ENCODE measurements around the gene PPIL1.
"Not testable (repeated sequence)": the region's sequence is repeated elsewhere in the genome, so short reads cannot be mapped to it uniquely, and the experiment has no call there.

The PPIL1 gene

DNA sequence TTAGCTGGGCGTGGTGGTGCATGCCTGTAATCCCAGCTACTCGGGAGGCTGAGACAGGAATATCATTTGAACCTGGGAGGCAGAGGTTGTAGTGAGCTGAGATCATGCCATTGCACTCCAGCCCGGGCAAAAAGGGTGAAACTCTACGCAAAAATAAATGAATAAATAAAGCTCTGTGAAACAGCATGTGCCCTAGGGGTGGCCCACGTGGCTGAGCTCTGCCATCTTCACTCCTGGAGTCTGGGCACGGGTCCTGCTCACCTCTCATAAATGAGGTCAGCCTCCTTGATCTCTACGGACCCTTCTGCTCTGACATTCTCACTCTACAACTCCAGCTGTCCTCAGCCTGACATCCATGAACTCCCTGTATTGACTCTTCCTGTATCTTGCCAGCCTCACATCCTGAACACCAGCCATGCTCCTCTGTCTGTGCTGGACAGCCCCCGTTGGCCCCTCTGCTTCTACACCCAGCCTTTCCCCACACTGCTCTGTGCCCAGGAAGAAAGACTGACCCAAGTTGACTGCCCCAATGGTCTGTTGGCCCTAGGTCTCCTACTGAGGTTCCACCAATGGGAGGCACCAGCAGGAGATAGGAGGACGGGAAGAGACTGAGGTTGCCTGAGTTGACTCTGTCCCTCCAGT is 57.3 kb downstream of the PPIL1 start:
- no peak for DNase-seq (ENCODE audit: low read depth in 2 of 2)

DNA sequence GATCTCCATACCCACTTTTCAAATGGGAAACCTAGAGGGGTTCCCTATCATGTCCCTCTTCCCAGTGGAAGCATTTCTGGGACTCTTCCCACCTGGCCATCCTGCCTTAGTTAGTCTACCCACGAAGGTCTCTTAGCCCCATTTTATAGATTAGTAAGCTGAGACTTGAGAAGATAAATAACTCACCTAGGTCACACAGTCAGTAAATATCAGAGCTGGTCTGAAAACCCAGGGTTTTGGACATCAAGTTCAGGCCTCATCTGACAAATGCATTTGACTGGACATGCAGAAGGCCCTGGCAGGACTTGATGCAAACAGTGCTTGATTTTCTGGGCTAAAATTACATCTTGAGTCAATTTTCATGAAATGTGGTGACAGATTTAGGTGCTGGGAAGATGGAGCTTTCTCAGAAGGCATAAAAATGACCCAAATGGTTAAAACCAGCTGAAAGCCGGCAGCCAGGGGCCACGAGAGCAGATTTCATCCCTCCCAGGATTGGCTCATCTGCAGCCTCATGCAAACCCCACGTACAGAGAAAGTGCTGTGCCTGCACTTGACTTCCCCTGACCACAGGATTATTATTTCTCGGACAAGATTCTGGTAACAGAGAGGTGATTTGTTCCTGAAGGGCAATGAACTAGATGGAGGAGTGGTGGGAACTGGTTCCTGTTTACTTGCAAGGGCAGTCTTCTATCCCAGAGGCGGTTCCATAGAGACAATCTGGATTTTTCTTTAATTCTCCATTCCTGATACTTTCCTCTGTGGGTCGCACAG is 58.5 kb downstream of the PPIL1 start:
- DNase-seq (ENCODE audit: low read depth in 2 of 2): peak in 1 of 2 experiments; percentile 16

DNA sequence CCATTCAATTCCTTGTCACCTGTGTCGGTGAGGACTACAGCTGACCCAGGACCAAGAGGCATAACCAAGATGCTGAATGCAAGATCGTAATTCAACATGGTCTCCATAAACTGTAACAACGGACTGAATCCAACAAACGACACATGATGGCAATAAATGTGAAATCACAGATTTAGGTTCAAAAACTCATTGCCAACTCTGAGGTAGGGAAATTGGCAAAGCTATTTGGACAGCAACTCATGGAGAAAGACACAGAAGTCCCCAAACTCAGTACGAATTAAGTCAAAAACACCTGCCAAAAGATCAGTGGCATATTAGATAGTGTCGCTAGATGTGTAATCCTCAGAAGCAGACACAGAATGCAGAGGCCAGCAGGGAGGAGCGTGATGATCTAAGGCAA is 60.4 kb downstream of the PPIL1 start:
- no peak for DNase-seq (ENCODE audit: low read depth in 2 of 2)

DNA sequence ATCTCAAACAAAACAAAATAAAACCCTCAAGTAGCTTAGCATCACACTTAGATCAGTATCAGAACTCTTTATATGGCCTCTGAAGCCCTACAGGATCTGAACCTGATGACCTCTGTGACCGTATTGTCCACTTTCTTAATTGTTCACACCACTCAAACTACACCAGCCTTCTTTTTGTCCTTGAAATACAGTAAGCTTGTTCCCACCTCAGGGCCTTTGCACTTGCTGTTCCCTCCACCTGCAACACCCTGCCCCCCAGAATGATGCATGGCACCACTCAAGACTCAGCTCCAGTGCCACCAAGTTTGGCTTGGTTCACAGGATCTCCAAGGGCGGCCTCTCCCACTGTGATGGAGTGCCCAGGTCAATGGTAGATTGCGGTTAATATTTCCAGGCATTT is 61.1 kb downstream of the PPIL1 start:
- DNase-seq (ENCODE audit: low read depth in 2 of 2): no peak

DNA sequence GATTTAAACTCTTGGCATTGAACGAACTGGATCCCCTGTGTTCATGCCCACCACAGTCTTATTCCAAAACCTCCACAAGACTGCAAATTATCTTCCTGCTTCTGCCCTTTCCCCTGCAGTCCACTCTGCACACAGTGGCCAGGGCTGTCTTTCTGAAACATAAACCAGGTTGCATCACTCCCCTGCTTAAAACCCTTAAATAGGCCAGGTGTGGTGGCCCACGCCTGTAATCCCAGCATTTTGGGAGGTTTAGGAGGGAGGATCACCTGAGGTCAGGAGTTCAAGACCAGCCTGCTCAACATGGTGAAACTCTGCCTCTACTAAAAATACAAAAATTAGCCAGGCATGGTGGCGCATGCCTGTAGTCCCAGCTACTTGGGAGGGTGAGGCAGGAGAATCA is 61.6 kb downstream of the PPIL1 start:
- not testable (repeated sequence) for DNase-seq (ENCODE audit: low read depth in 2 of 2)

DNA sequence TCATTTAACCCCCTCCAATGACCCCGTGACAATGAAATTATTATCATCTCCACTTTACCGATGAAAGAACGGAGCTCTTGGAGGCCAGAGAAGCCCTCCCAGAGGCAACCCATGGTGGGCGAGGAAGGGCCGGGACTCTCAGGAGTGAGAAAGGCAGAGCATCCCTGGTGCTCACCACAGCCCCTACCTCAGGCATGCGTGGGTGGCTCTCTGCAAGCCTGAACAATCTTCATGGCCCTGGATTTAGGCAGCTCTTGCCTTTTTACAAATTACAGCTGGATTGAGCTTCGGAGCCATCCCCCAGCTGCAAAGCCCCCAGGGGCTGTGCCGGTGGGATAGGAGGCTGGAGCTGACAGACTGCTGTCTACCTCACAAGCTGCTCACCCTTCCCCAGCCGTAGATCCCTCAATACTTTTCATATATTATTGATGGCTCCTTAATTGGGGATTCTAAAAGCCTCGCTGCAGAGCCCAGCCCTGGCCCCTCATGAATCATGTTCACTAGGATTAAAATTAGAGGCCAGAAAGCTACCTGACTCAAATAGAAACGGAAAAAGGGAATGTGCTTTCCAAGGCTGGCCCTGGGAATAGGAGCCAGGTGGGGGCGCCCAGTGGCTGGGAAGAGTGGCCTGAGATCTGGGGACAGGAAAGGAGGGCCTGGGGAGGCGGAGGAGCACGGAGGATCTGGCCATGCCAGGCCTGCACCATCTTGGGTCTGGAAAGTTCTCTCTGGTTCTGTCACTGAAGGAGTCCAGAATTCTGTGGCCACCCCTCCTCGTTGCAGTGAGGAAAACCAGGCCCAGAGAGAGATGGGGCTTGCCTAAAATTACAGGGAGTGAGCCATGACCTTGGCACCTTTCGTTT is 64.4 kb downstream of the PPIL1 start:
- DNase-seq (ENCODE audit: low read depth in 2 of 2): no peak

DNA sequence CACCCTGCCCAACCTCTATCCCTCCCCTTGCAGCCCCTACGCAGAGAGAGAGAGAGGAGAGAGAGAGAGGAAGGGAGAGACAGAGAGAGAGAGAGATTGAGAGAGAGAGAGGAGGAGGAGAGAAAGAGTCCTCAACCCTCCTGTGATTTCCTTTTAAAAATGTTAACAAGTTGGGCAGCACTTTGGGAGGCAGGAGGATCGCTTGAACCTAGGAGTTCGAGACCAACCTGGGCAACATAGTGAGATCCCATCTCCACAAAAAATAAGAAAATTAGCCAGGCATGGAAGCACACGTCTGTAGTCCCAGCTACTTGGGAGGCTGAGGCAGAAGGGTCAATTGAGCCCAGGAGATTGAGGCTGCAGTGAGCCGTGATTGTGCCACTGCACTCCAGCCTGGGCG is 65.4 kb downstream of the PPIL1 start:
- no peak for DNase-seq (ENCODE audit: low read depth in 2 of 2)

DNA sequence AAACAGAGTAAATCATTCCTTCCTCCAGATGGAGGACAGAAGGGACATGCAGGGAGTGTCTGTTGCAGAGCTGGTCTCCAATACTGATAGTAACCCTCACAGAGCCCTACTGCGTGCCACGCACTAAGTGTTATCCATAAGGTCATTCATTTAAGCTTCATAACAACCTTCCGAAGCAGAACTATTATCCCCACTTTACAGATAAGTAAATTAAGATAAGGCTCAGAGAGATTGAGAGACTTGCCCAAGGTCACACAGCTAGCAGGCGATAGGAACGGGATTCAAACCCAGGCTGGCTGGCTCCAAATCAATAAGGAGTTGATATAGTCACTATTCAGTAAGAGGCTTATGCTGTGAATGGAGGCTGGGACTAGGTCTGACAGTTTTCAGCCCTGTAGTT is 66.0 kb downstream of the PPIL1 start:
- no peak for DNase-seq (ENCODE audit: low read depth in 2 of 2)

DNA sequence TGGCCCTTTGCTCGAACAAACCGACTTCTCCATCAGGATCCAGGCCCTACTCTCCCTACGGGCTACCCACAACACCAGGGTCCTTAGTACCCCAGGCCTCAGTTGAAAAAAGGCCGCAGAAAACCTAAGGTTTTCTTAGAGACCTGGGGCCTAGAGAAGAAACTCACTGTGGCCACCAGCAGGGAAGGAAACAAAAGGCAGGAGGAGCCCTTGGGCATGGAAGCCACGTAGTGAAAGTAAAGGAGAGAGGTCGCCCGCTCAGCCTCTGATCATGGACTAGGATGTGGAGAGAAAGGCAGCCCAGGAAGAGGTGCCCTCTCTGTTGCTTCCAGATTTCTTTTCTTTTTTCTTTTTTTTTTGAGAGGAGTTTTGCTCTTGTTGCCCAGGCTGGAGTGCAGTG is 66.9 kb downstream of the PPIL1 start:
- DNase-seq (ENCODE audit: low read depth in 2 of 2): no peak

DNA sequence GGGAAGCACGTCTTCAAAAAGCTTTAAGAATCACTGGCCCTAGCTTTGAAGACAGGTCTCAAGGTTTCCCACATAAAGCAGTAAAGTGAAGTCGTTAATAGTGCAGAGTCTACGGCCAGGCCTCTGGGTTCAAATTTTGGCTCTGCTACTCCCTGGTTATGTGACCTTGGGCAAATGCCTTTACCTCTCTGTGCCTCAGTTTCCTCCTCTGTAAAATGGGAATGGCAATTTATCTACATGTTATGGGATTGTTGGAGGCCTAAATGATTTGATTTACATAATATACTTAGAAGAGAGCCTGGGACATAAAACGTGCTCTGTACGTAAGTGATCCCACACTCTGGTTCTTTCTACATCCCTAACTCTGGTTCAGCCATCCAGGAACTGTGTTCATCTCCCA is 67.5 kb downstream of the PPIL1 start:
- DNase-seq (ENCODE audit: low read depth in 2 of 2): no peak

DNA sequence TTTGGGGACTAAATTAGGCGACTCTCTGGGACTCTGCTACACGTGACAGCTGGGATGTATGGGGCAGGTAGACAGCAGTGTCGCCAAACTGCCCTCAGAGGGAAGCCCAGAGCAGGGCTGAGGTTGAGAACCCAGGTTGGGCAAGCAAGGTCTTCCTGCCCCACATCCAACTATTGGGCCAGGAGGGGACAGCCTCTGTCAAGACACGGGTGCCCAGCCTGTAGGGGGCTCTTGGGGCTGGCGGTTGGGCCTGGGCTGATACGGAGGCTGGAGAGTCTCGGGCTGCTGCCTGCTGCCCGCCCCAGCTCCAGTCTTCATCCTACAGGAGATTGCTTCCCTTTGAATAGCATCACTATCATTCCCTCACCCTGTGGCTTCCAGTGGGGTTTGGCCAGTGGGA is 68.7 kb downstream of the PPIL1 start:
- no peak for DNase-seq (ENCODE audit: low read depth in 2 of 2)

DNA sequence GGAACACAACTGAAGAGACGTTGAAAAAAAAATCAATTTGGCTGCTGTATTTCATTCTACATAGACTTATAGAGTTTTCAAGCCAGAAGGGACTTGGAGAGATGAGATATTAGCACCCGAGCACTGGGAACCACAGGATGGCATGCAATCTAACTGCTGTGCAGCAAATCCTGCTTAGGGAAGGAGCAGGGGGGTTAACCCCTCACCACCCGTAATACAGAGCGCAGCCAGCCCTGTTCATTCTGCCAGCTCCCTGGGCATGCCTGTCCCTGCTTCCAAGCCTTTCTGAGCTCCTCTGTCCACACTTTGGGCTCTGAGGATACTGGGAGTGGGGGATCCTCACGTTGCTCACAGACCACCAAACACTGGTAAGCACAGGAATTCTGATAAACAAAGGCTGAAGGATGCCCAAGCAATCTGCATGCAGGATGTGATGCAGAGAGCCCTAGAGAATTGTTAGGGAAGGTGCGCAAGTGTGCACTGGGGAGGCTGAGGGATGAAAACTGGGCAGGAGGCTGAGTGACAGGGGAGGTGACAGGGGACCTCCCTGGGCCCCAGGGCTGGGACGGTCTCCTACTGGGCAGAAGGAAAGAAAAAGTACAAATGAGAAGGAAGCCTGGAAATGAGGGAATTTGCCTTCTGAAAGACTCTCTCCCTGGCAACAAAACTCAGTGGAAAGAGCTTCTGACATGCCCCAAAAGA is 69.4 kb downstream of the PPIL1 start:
- no peak for DNase-seq (ENCODE audit: low read depth in 2 of 2)

Measured in fibroblast of skin of left quadriceps (primary cell).